Activated CD4-positive, CD25-positive, alpha-beta regulatory T cell treated with anti-CD3 and anti-CD28 coated beads, Interleukin-2, amount 50 U/mL, for 24 hours (primary cell): ENCODE data around the gene RAMP3.
"Not testable (repeated sequence)": the region's sequence is repeated elsewhere in the genome, so short reads cannot be mapped to it uniquely, and the experiment has no call there.

Experiments used
- ATAC-seq, 2 donors: fragments of 150-1000 bp; cut with Tn5 transposase; one replicate each; pipeline ENCODE4 v1.10.0; 2021; ENCODE audit warnings: mild to moderate bottlenecking in 1 of 2, moderate library complexity in 1 of 2

Gene RAMP3

DNA sequence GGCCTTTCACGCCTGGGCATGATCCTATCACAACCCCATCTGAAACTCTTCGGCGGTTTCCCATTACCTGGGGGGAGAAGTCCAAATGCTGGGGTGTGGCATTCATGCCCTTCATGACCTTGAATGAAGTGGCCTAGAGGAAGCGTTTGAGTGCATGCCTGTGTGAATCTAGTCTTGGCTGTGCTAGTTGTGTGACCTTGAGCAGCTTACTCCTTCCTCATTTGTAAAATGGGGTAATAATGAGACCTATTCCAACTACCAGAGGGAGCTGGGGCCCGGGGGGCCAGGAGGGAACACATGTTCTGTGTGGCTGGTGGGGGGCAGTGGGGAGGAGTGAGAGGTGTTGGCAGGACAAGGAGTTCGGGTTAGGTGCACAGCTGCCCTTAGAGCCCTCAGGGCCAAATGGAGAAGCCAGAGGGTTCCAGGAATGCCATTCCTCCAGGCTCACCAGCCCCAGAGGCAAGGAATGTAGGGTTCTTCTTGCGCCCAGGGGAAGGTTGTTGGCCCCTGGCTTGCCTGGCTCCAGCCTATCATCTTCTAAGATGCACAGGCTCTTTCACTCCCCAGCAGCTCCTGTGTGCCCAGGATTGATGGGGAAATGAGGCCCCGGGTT lies 24.8 kb upstream of the RAMP3 start:
- no peak for ATAC-seq

GRCh38 chr7:45133352-45133751 lies 24.2 kb upstream of the RAMP3 start:
- ATAC-seq, result no peak

- no peak for ATAC-seq
Observed at GRCh38 chr7:45133877-45134276, 23.7 kb upstream of the RAMP3 start.

DNA sequence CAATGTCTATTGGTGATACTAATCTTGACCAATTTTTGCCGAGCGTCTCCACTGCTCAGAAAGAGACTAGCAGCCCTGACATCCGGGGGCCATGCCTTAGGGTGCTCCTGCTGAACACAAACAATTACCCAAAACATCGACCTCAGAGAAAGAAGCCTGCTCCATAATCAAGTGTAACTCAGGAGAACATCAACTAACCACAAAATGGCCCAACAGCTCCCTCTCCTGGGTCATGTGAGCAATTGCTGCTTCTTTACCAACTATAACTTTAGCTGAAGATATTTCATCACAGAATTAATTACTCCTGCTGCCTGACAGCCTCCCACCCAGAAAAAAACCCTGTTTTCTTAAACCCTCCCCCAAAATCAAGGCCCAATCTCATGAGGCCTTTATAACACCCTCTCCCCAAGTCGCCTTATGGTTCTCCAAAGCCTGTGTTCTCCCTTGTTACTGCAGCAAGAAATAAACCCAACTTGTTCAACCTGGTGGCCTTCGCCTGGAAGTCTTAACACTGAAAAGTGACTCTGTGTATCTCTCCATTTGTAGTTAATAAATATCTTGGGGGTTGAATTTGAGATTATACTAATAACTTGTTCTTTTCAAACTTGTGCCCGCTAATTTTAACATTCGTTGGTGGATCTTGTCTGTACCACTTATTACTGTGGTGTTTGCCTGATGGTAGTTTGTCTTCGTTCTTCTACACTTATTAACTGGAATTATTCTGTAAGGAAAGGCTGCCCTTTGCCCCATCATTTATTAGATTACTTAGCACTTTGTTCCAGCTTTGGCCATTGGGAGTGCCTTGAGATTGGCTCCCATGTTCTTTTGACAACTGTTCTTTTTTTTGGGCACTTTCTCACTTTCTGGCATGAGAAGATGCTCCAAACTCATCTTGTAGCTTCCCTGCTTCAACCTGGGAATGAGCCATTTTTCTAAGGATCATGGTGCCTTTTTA lies 21.2 kb upstream of the RAMP3 start:
- peak; percentile 76 to 82 for ATAC-seq

DNA sequence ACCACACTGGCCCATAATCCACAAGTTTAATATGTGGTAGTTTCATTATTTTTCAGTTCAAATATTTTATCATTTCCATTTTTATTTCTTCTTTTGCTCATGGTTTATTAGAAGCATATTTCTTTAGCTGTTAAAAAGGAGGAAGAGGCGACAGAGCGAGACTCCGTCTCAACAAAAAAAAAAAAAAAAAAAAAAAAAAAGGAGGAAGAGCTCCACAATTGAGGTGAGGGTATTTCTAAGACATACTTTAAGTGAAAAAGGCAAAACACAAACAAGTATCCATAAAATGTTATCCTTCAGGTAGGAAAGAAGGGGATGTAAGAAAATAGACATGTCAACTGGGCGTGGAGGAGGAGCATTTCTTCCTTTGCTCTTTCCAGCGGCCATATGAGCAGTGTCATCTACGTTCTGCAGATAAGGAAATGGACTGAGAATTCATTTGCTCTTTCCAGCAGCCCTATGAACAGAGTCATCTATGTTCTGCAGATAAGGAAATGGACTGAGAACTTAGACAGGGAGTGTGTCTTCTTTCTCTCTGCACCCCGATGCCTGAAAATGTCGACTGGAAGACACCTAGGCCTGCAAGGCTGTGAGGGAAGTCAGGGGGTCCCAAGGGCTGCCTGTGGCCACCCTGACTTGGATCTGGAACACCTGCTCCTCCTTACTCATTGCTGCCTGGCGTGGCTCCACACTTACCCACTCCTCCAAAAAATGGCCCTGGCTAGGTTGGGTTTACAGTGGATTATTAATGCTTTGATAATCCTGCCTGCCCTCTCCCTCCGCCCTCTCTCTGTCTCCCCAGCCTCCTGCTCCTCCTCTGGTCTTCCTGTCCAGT lies 18.9 kb upstream of the RAMP3 start:
- ATAC-seq, result no peak

DNA sequence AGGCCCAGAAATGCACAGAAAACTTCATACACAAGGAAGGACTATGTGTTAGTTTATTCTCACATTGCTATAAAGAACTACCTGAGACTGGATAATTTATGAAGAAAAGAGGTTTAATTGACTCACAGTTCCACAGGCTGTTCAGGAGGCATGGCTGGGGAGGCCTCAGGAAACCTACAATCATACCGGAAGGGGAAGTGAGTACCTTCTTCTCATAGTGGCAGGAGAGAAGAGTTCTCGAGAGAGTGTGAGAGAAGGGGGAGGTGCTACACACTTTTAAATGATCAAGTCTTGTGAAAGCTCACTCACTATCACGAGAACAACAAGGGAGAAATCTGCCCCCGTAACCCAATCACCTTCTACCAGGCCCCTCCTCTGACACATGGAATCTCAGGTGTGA lies 16.8 kb upstream of the RAMP3 start:
- no peak for ATAC-seq

GRCh38 chr7:45143616-45144015 lies 14.0 kb upstream of the RAMP3 start:
- no peak for ATAC-seq

DNA sequence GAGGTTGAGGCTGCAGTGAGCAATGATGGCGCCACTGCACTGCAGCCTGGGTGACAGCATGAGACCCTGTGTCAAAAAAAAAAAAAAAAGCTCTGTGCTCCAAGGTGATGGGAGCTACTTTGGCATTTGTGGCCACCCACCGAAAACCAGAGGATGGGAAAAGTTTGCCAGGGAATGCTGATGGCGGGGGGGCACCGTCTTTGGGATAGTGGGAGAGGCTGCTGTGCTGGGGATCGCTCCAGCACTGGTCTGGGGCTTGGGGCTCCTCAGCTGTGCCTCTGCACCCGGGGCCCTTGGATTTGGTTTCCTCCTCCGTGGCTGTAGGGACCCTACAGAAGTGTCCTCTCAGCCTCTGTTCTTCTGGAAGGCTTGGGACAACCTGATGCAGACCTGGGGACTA lies 11.7 kb upstream of the RAMP3 start:
- no peak for ATAC-seq

DNA sequence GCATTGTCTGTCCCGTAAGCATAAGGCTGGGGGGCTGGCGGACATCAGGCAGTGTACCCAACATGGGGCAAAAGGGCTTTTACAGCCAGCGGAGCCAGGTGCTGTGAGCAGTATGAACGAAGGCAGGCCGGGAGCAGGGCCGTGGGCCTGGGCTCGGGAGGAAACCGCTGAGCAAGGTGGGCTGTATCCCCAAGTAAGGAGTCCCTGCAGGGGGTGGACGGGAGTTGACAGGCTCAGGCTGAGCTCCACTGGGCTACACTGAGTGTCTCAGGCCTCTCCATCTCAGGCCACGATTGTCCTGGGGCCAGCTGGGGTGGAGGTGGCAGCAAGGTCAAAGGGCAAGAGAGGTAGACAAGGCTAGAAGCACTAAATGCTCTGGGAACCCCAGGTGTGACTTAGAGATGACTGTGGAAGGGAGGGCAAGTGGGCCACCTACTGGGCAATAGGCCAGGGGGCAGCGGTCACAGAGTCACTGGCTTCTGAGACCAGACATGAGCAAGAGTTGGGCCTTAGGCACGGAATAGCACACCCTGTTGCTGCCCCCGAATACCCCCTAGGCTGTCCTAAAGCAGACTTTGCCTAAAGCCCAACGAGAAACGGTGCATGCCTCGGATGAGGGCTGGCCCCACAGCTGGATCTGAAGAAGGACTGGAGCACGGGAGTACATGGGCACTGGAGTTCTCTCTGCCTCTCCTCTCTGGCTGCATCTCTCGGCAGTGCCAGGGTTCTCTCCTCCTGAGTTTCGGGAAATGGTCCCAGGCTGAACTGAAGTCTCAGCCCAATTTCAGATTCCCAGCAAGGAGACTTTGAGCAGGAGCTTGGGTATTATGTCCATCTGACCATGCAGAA lies 10.8 kb upstream of the RAMP3 start:
- ATAC-seq, result no peak

DNA sequence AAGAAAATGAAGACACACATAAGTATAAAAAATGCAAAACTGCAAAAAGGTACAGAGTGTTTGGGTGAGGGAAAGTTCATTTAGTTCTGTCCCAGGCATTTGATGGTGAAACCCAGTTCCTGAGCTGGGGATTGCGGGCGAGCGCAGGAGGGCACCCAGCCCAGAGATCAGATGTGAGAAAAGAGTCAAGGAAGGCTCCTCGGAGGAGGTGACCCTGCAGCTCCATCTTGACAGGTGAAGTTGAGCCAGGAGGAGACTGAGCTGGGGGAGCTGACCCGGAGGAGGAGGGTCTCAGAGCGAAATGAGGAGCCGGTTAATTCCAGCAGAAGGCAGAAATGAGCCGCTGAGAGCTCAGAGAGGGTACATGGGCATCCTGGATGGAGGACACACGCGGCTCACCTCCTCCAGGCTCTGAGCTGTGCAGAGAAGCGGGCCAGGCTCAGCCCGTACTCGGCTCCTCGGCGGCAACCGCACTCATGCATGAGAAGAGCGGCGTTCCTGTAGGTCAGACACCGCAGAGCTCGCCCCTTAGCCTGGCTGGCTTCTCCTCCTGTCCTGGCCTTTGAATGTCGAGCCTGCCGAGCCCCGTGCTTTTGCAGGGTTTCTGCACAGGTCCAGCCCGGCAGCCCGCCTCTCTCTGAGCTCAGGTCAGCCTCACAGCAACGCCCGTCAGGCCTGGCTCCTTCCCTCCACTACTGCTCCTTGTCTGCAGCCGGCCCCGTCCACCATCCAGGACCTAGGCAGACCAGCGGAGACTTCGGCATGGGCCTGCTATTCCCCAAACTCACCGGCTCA lies 9.5 kb upstream of the RAMP3 start:
- no peak for ATAC-seq

- no peak for ATAC-seq
Observed at GRCh38 chr7:45148653-45148973, 9.0 kb upstream of the RAMP3 start.

- no peak for ATAC-seq
Observed at GRCh38 chr7:45149606-45150005, 8.0 kb upstream of the RAMP3 start.

GRCh38 chr7:45150199-45150598 lies 7.4 kb upstream of the RAMP3 start:
- no peak for ATAC-seq

GRCh38 chr7:45151131-45151684 lies 6.4 kb upstream of the RAMP3 start:
- no peak for ATAC-seq

DNA sequence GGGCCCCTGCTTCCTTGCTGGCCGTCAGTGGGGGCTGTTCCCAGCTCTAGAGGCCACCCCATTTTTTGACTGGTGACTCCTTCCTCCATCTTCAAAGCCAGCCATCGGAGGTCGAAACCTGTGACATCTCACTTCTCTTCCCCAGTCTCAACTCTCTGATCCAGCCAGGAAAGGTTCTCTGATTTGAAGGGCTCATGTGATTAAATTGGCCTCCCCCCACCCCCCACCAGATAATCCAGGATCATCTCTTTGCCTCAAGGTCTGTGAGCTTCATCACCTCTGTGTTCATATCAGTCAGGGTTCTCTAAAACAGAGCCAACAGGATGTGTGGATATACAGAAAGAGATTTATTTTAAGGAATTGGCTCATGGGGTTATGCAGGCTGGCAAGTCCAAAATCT lies 5.6 kb upstream of the RAMP3 start:
- ATAC-seq, result no peak

DNA sequence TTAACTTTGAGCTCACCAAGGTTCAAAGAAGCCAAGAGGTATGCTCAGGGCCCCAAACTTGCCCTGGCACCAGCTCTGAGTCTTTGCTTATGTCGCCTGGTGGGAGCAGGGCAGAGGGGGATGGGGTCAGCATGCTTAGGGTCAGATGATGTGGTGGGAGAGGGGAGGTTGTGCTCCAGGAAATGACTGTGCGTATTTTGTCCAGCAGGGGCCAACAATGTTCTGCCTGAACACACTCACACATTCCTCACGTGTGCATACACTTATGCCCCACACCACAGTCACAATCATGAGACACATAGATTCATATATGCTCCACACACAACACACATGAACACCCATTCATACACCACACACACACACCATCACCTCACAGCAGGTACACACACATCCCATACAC lies 4.4 kb upstream of the RAMP3 start:
- ATAC-seq, result no peak

- ATAC-seq, result not testable (repeated sequence)
Observed at GRCh38 chr7:45153861-45154260, 3.7 kb upstream of the RAMP3 start.

DNA sequence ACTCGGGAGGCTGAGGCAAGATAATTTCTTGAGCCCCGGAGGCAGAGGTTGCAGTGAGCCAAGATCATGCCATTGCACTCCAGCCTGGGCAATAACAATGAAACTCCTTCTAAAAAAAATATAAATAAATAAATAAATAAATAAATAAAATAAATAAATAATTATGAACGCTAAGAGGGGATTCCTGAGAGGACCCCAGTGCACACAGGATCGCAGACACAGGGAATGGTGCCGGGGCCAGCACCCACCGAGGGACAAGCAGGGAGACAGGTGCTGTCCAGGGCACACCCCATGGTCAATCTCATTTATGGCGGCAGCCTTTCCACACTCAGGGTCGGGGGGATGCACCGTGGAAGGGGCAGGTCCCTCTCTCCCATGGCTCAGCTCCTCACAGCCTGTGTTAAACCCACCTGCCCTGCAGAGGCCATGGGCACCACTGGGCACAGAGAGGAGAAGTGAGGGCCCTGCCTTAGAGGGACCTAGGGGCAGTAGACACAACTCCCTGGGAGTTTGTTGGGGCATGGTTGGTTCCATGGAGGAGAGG lies 2.2 kb upstream of the RAMP3 start:
- ATAC-seq, result no peak

DNA sequence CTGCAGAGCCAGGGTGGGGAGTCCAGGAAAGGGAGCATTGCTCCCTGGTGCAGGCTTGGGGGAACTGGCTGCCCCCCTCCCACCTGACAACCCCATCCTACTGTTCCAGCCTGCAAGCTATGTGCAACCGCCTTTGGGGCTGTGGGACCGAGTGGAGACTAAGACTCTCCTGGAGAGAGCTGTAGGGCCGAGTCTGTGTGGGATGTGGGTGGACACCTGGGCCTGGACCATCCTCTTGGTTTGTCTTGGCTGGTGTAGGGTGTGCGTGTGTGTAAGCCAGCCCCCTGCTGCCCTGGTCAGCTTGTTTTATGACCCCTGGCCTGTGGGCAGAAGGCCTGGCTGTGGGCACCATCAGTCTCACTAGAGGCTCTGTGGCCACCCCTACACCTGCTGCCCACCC lies 1.6 kb upstream of the RAMP3 start:
- ATAC-seq, result no peak

DNA sequence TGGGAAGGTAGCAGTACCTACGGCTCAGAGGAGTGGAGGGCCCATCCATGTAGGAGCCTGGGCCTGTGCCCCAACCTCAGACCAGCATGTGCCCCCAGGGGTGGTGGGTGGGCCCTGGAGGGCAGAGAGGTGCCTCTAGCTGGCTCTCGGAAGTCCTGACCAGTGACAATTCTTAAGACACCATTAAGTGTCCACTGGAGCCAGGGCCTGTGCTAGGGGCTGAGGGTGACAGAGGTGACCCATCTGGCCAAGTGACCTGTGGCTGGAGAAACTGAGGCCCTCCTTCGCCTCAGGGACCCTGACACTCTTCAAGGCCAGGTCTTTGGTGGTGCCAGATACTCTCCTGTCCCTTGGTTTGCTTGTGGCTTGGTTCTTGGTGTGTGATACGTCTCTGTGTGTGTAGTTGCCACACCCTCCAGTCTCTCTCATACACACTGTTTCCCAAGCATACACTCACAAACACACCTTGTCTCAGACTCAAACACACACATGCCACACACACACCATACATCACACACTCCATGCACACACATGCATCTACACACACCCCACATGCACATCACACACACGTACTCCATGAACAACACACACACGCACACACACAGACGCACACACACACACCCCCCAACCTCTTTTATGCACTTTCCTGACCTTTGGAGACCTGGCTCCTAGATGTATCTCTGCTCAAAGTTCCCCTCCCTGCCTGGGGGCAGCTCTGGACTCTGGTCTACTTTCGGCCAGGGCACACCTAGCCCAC lies 897 bp upstream of the RAMP3 start:
- no peak for ATAC-seq
